A549 (cell line): ENCODE measurements around the gene GLS. TPM values are rescaled to one million over a fixed set of nuclear protein-coding genes. Genes with fewer than 3 reads are reported as not detected.
"Not testable (repeated sequence)": the region's sequence is repeated elsewhere in the genome, so short reads cannot be mapped to it uniquely, and the experiment has no call there.

Experiments used
- ATAC-seq, 2 experiments: fragments of 200-7000 bp in 1 of 2; fragments of >200 bp in 1 of 2; cut with Nextera tagmentation in 1 of 2; cut with Tn5 transposase in 1 of 2; 3 replicates each; pipeline versions ENCODE4 v1.8.0 to v1.9.1; 2018 to 2020; ENCODE audit warnings: mild to moderate bottlenecking in 1 of 2, moderate library complexity in 1 of 2
- CTCF ChIA-PET: fragments of 300-600 bp; sonication (Branson Sonifier 250); formaldehyde crosslinking; extraction: SDS; loops from one replicate; lab custom pipeline; 2021; ENCODE audit warnings: antibody characterized with exemption, inconsistent platforms; lab: Yijun Ruan, JAX
- POLR2A ChIA-PET: fragments of 350-600 bp; formaldehyde crosslinking; extraction: SDS; loops from one replicate; lab custom pipeline; 2021; ENCODE audit warnings: antibody characterized with exemption, inconsistent platforms; lab: Yijun Ruan, JAX
- DNase-seq, 2 experiments: peaks; one replicate each; pipeline versions ENCODE4 v3.0.0 to v3.0.0-alpha.2; 2011 to 2016; ENCODE audit warnings: low read depth in 1 of 2, low spot score in 1 of 2
- FAIRE-seq: peaks from 2 replicates; lab custom pipeline; 2011; peaks lifted over from hg19 to GRCh38; lab: Jason Lieb, UNC
- H3K27ac ChIP-seq, 2 experiments: fragments of >200 bp; sonication (Bioruptor Twin); formaldehyde crosslinking; 3 replicates each; pipeline ENCODE4 v1.5.1; 2016 to 2017
- H3K4me1 ChIP-seq: fragments of >200 bp; sonication (Bioruptor Twin); formaldehyde crosslinking; 3 replicates; pipeline ENCODE4 v1.6.1; 2016
- H3K4me2 ChIP-seq: fragments of >200 bp; sonication (Bioruptor Twin); formaldehyde crosslinking; 3 replicates; pipeline ENCODE4 v1.6.1; 2016
- H3K4me3 ChIP-seq: fragments of >200 bp; sonication (Bioruptor Twin); formaldehyde crosslinking; 3 replicates; pipeline ENCODE4 v1.5.1; 2016
- H3K9me3 ChIP-seq: fragments of >200 bp; sonication (Bioruptor Twin); formaldehyde crosslinking; 3 replicates; pipeline ENCODE4 v1.6.1; 2016
- BHLHE40 ChIP-seq: IDR thresholded peaks from 2 replicates; pipeline ENCODE4 v1.6.1; 2012; ENCODE audit warnings: low read depth, low read length, inconsistent platforms
- CBX2 ChIP-seq: fragments of 200-600 bp; sonication (generic); IDR thresholded peaks from 2 replicates; pipeline ENCODE4 v1.6.1; 2016; ENCODE audit warnings: low read depth, mild to moderate bottlenecking, borderline replicate concordance
- CEBPB ChIP-seq, 2 experiments: fragments of >200 bp in 1 of 2; sonication (Bioruptor Twin) in 1 of 2; formaldehyde crosslinking in 1 of 2; IDR thresholded peaks; 2 replicates each; pipeline ENCODE4 v1.6.1; 2012 to 2016
- CHD4 ChIP-seq: fragments of 200-600 bp; sonication (generic); IDR thresholded peaks from 2 replicates; pipeline ENCODE4 v1.6.1; 2016; ENCODE audit warnings: antibody characterized with exemption, mild to moderate bottlenecking, borderline replicate concordance
- CTCF ChIP-seq: fragments of >200 bp; sonication (Bioruptor Twin); formaldehyde crosslinking; IDR thresholded peaks from 3 replicates; pipeline ENCODE4 v1.5.1; 2016
- FOSB ChIP-seq: fragments of 250-450 bp; sonication (Bioruptor Pico); IDR thresholded peaks from 2 replicates; pipeline ENCODE4 v1.5.0; 2020; ENCODE audit warnings: mild to moderate bottlenecking, moderate library complexity
- FOSL2 ChIP-seq, 2 experiments: fragments of 450-650 bp in 1 of 2; fragments of >200 bp in 1 of 2; sonication (Bioruptor Twin) in 1 of 2; formaldehyde crosslinking; IDR thresholded peaks; 2 replicates each; pipeline versions ENCODE4 v1.5.0 to v1.6.1; 2016 to 2020; ENCODE audit warnings: mild to moderate bottlenecking in 1 of 2, moderate library complexity in 1 of 2
- HDAC2 ChIP-seq: fragments of 200-600 bp; sonication (generic); IDR thresholded peaks from 2 replicates; pipeline ENCODE4 v1.6.1; 2016
- JUN ChIP-seq, 2 experiments: fragments of >200 bp; sonication (Bioruptor Twin); formaldehyde crosslinking; IDR thresholded peaks; 2 replicates in 1 of 2; 3 replicates in 1 of 2; pipeline ENCODE4 v1.6.1; 2016 to 2017
- NFE2L2 ChIP-seq: fragments of 150-350 bp; conservative IDR thresholded peaks from 2 replicates; pipeline ENCODE4 v1.6.1; 2014; ENCODE audit warnings: low read length
- NR3C1 ChIP-seq: fragments of >200 bp; sonication (Bioruptor Twin); formaldehyde crosslinking; IDR thresholded peaks from 3 replicates; pipeline ENCODE4 v1.6.1; 2017
- PHF8 ChIP-seq: fragments of 200-600 bp; sonication (generic); IDR thresholded peaks from 2 replicates; pipeline ENCODE4 v1.6.1; 2016; ENCODE audit warnings: low read depth, mild to moderate bottlenecking, antibody characterized with exemption, moderate library complexity, borderline replicate concordance
- RCOR1 ChIP-seq: fragments of 150-350 bp; IDR thresholded peaks from 2 replicates; pipeline ENCODE4 v1.6.1; 2014; ENCODE audit warnings: antibody characterized with exemption, low read length, low read depth
- REST ChIP-seq: fragments of 200-600 bp; sonication (generic); IDR thresholded peaks from 2 replicates; pipeline ENCODE4 v1.6.1; 2016; ENCODE audit warnings: antibody characterized with exemption, mild to moderate bottlenecking, moderate library complexity
- USF2 ChIP-seq: fragments of 450-650 bp; IDR thresholded peaks from 2 replicates; pipeline ENCODE4 v1.6.1; 2014; ENCODE audit warnings: antibody characterized with exemption
- ZC3H11A ChIP-seq: fragments of 450-650 bp; IDR thresholded peaks from 2 replicates; pipeline ENCODE4 v1.6.1; 2014; ENCODE audit warnings: antibody characterized with exemption, mild to moderate bottlenecking
- ZSCAN20 ChIP-seq: fragments of 250-450 bp; sonication (Bioruptor Pico); IDR thresholded peaks from 2 replicates; pipeline ENCODE4 v1.8.0; 2022; ENCODE audit warnings: mild to moderate bottlenecking, moderate library complexity
- WGBS: methylation state at CpG from one replicate; pipeline ENCODE4 v1.1.6; 2017; ENCODE audit errors: missing lambda C conversion rate; 5-methylcytosine and 5-hydroxymethylcytosine counted together
- polyA plus RNA-seq, 4 experiments: library from polyadenylated mRNA; depleted of rRNA in 3 of 4; stranded (reverse); fragments of >200 nt; fragmentation: RNase III in 1 of 4; extraction: RNeasy Plus Mini Kit Qiagen cat#74134 plus additional on column Dnase treatment in 1 of 4; gene quantifications; 2 replicates in 3 of 4; 3 replicates in 1 of 4; pipeline ENCODE4 v1.2.3, GENCODE V29; 2011 to 2017
- TF ChIP-seq, protein P1 (sequence below): fragments of 150-350 bp; IDR thresholded peaks from 2 replicates; pipeline ENCODE4 v1.6.1; 2014; ENCODE audit warnings: low read depth, mild to moderate bottlenecking, low read length
- TF ChIP-seq, protein P2 (sequence below): fragments of >200 bp; sonication (Bioruptor Twin); formaldehyde crosslinking; IDR thresholded peaks from 2 replicates; pipeline ENCODE4 v1.6.1; 2016

Gene GLS
- polyA plus RNA-seq, 2 of the 4 experiments (the other 2 are of a cell fraction), result 269 to 321 TPM

- no peak overlapping the region for H3K27ac ChIP-seq
- H3K4me1 ChIP-seq, result peaks cover 30% of the 10 kb centered on the region
- no peak overlapping the region for H3K4me3 ChIP-seq
- FAIRE-seq (no peak), ATAC-seq (no peak), DNase-seq (no peak)
- TF ChIP-seq, protein P1, sequence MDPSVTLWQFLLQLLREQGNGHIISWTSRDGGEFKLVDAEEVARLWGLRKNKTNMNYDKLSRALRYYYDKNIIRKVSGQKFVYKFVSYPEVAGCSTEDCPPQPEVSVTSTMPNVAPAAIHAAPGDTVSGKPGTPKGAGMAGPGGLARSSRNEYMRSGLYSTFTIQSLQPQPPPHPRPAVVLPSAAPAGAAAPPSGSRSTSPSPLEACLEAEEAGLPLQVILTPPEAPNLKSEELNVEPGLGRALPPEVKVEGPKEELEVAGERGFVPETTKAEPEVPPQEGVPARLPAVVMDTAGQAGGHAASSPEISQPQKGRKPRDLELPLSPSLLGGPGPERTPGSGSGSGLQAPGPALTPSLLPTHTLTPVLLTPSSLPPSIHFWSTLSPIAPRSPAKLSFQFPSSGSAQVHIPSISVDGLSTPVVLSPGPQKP, result no peak
- TF ChIP-seq CHD4 (no peak), REST (no peak), CEBPB (IDR thresholded peaks at IDR 0.05) (no peak), NFE2L2 (no peak), BHLHE40 (no peak), ZC3H11A (no peak), ZSCAN20 (CRISPR knock-in tag) (no peak), HDAC2 (no peak), NR3C1 (no peak), JUN (IDR thresholded peaks at IDR 0.05) (no peak), USF2 (no peak), FOSL2 (IDR thresholded peaks at IDR 0.05) (no peak), FOSL2 (CRISPR knock-in tag; IDR thresholded peaks at IDR 0.05) (no peak), PHF8 (no peak), CTCF (no peak), RCOR1 (no peak), CBX2 (no peak), FOSB (no peak)
- TF ChIP-seq, protein P2, sequence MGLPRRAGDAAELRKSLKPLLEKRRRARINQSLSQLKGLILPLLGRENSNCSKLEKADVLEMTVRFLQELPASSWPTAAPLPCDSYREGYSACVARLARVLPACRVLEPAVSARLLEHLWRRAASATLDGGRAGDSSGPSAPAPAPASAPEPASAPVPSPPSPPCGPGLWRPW, result no peak
- POLR2A ChIA-PET, result no interaction called here
- 92% methylated on average over 5 of the region's 5 CpGs for WGBS
- no peak overlapping the region for H3K4me2 ChIP-seq
- CTCF ChIA-PET, result interaction anchor here (1.2 to 1.7 kb wide), 2 partner anchors 11 to 89 kb away, joined by 3 read pairs; no protein-coding TSS in a partner anchor
- peaks cover 9% of the 10 kb centered on the region; the same call in 1 of the 3 replicates for H3K9me3 ChIP-seq
These were observed 10.9 kb upstream of the GLS start for GRCh38 chr2:190869721-190870120.

DNA sequence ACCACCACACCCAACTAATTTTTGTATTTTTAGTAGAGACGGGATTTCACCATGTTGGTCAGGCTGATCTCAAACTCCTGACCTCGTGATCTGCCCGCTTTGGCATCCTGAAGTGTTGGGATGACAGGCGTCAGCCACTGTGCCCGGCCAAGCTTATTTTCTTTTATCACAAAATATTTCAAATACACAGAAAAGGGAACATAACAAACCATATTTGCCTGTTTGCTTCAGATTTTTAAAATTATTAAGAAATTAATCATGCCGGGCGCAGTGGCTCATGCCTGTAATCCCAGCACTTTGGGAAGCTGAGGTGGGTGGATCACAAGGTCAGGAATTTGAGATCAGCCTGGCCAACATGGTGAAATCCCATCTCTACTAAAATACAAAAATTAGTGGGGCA lies 7.2 kb upstream of the GLS start:
- ATAC-seq, CTCF ChIA-PET, H3K4me2 ChIP-seq, DNase-seq, POLR2A ChIA-PET, H3K9me3 ChIP-seq, H3K4me1 ChIP-seq, FAIRE-seq, H3K4me3 ChIP-seq, H3K27ac ChIP-seq: not testable (repeated sequence)
- WGBS, result 89% methylated on average over 7 of the region's 7 CpGs
